DND-41 (cell line): ENCODE results near the gene ZHX3.

Source experiments
- ATAC-seq: fragments of 200-7000 bp; cut with Tn5 transposase; 3 replicates; pipeline ENCODE4 v1.9.1; 2021; ENCODE audit warnings: low read depth; ENCODE audit not compliant: insufficient read depth
- DNase-seq: peaks from one replicate; pipeline ENCODE4 v3.0.0-alpha.2; 2020
- H2AFZ ChIP-seq: 2 replicates; pipeline ENCODE4 v1.6.0; 2012; ENCODE audit warnings: low read depth, low read length
- H3K27ac ChIP-seq: 2 replicates; pipeline ENCODE4 v1.5.1; 2012; ENCODE audit warnings: low read length, inconsistent platforms
- H3K27me3 ChIP-seq: fragments of 200-600 bp; sonication (generic); 2 replicates; pipeline ENCODE4 v1.6.0; 2012; ENCODE audit warnings: low read length, mild to moderate bottlenecking, inconsistent platforms; ENCODE audit not compliant: insufficient read depth, poor library complexity
- H3K36me3 ChIP-seq: 2 replicates; pipeline ENCODE4 v1.5.1; 2012; ENCODE audit warnings: low read length, inconsistent platforms; ENCODE audit not compliant: insufficient read depth
- H3K4me1 ChIP-seq: 2 replicates; pipeline ENCODE4 v1.5.1; 2012; ENCODE audit warnings: mild to moderate bottlenecking, low read length; ENCODE audit not compliant: insufficient read depth
- H3K4me2 ChIP-seq: 2 replicates; pipeline ENCODE4 v1.6.0; 2012; ENCODE audit warnings: mild to moderate bottlenecking, moderate library complexity, low read length, inconsistent platforms; ENCODE audit not compliant: insufficient read depth
- H3K4me3 ChIP-seq, 2 experiments: fragments of 200-600 bp in 1 of 2; shearing (Covaris generic) in 1 of 2; 2 replicates each; pipeline ENCODE4 v1.5.1; 2012 to 2016; ENCODE audit warnings: inconsistent platforms in 2 of 2, low read length in 2 of 2, mild to moderate bottlenecking in 2 of 2, low read depth in 1 of 2, moderate library complexity in 1 of 2
- H3K79me2 ChIP-seq: 2 replicates; pipeline ENCODE4 v1.6.0; 2012; ENCODE audit warnings: low read length, inconsistent platforms; ENCODE audit not compliant: insufficient read depth
- H3K9ac ChIP-seq: 2 replicates; pipeline ENCODE4 v1.6.0; 2012; ENCODE audit warnings: low read depth, mild to moderate bottlenecking, inconsistent platforms, low read length, moderate library complexity
- H3K9me3 ChIP-seq: 2 replicates; pipeline ENCODE4 v1.5.1; 2012; ENCODE audit warnings: low read length, moderate library complexity, mild to moderate bottlenecking, inconsistent platforms; ENCODE audit not compliant: insufficient read depth, severe bottlenecking
- H4K20me1 ChIP-seq: 2 replicates; pipeline ENCODE4 v1.6.0; 2012; ENCODE audit warnings: low read length; ENCODE audit not compliant: insufficient read depth
- EZH2 ChIP-seq: IDR thresholded peaks from 3 replicates; pipeline ENCODE4 v1.6.1; 2012; ENCODE audit warnings: borderline replicate concordance, low read depth, mild to moderate bottlenecking, moderate library complexity, low read length, inconsistent platforms; ENCODE audit not compliant: severe bottlenecking
- TF ChIP-seq, protein P1 (sequence below): IDR thresholded peaks from 2 replicates; pipeline ENCODE4 v1.5.1; 2012; ENCODE audit warnings: borderline replicate concordance, low read length, moderate library complexity, mild to moderate bottlenecking; ENCODE audit not compliant: poor library complexity, severe bottlenecking; ENCODE audit errors: extremely low read depth

Gene ZHX3

GRCh38 chr20:41169791-41170351, 147.7 kb downstream of the ZHX3 start:
- no peak for TF ChIP-seq EZH2
- TF ChIP-seq, protein P1, sequence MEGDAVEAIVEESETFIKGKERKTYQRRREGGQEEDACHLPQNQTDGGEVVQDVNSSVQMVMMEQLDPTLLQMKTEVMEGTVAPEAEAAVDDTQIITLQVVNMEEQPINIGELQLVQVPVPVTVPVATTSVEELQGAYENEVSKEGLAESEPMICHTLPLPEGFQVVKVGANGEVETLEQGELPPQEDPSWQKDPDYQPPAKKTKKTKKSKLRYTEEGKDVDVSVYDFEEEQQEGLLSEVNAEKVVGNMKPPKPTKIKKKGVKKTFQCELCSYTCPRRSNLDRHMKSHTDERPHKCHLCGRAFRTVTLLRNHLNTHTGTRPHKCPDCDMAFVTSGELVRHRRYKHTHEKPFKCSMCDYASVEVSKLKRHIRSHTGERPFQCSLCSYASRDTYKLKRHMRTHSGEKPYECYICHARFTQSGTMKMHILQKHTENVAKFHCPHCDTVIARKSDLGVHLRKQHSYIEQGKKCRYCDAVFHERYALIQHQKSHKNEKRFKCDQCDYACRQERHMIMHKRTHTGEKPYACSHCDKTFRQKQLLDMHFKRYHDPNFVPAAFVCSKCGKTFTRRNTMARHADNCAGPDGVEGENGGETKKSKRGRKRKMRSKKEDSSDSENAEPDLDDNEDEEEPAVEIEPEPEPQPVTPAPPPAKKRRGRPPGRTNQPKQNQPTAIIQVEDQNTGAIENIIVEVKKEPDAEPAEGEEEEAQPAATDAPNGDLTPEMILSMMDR: no peak
- Histone ChIP-seq H3K4me3 (no peak overlapping the region), H4K20me1 (peaks cover 84% of the 10 kb centered on the region), H3K79me2 (no peaks in the 10 kb centered on the region; the same call in 1 of the 2 replicates), H3K27ac (no peak overlapping the region), H3K4me2 (no peak overlapping the region), H3K36me3 (peaks cover 99% of the 10 kb centered on the region), H3K27me3 (no peaks in the 10 kb centered on the region), H3K4me1 (no peaks in the 10 kb centered on the region), H3K9ac (no peak overlapping the region), H3K9me3 (no peaks in the 10 kb centered on the region), H2AFZ (no peak overlapping the region)
- DNase-seq: no peak
- ATAC-seq: no peak

DNA sequence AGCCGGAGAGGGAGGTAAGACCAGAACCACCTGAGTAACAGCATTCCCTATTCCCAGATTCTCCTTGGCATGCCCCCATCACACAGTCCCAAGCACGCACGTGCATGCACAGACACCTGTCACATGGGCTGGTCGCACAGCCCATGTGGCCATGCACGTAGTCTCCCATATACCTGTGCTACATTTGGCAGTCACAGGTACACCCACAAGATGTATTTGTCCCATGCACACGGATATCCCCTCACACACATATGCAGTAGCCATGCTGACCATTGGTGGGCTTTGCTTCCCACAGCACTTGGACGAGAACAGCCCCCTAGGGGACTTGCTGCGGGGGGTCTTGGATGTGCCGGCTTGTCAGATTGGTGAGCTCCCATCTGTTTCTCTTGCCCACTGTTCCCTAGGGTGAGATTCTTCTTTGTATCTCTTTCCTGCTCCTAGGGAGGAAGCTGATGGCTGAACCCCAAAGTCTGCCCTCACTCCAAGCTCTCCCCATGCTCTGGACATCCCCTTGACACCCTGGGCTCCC, 148.3 kb downstream of the ZHX3 start:
- H3K9ac ChIP-seq: no peak overlapping the region
- H3K4me2 ChIP-seq: no peak overlapping the region
- H3K4me1 ChIP-seq: no peaks in the 10 kb centered on the region
- H2AFZ ChIP-seq: no peak overlapping the region
- DNase-seq (no peak), ATAC-seq (no peak)
- H3K27me3 ChIP-seq: no peaks in the 10 kb centered on the region
- no peak overlapping the region for H3K27ac ChIP-seq
- peaks cover 87% of the 10 kb centered on the region for H4K20me1 ChIP-seq
- TF ChIP-seq, protein P1: no peak
- no peak for TF ChIP-seq EZH2
- H3K4me3 ChIP-seq: no peak overlapping the region
- no peaks in the 10 kb centered on the region for H3K9me3 ChIP-seq
- H3K36me3 ChIP-seq: peaks cover 99% of the 10 kb centered on the region
- H3K79me2 ChIP-seq: no peaks in the 10 kb centered on the region; the same call in 1 of the 2 replicates

GRCh38 chr20:41168281-41169161, 149.0 kb downstream of the ZHX3 start:
- no peaks in the 10 kb centered on the region for H3K4me1 ChIP-seq
- H3K4me3 ChIP-seq: no peak overlapping the region
- no peak overlapping the region for H3K9ac ChIP-seq
- H3K9me3 ChIP-seq: no peaks in the 10 kb centered on the region
- TF ChIP-seq, protein P1: no peak
- no peak for TF ChIP-seq EZH2
- H3K36me3 ChIP-seq: peaks cover 99% of the 10 kb centered on the region
- peaks cover 87% of the 10 kb centered on the region for H4K20me1 ChIP-seq
- DNase-seq: no peak
- H2AFZ ChIP-seq: no peak overlapping the region
- H3K4me2 ChIP-seq: no peak overlapping the region
- ATAC-seq: no peak
- no peaks in the 10 kb centered on the region; the same call in 1 of the 2 replicates for H3K79me2 ChIP-seq
- H3K27ac ChIP-seq: no peak overlapping the region
- no peaks in the 10 kb centered on the region for H3K27me3 ChIP-seq
